ENCODE measurements around the gene CAMTA1.

Gene CAMTA1

DNA sequence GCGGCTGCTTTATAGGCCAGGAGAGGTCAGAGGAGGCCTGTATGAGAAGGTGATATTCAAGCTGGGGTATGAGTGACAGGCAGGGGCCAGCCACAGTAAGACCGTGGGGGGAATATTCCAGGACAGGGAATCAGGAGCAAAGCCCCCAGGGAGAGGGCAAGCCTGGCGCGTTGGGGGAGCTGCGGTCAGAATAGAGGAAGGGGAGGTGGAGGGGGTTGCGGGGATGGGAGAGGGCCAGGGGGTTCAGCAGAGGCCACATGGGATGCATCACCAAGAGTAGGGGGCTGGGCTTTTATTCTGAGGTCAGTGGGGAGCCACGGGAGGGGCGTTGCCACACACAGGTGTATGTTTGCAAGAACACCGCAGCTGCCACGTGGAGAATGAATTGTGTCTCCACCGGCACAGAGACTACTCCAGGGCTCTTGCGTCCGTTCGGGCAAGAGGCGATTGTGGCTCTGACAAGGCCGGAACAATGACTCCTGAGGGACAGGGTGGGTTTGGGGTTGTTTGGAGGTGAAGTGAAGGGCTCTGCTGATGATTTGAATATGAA is 901.1 kb downstream of the CAMTA1 start:
- Histone ChIP-seq H3K36me3 (ENCODE audit: control insufficient read depth in 2 of 2, insufficient read depth in 1 of 2, low read length in 2 of 2) (no peaks in the 10 kb centered on the region), H3K27ac (ENCODE audit: extremely low read depth, low read depth, low read length) (no peak overlapping the region), H3K9me3 (ENCODE audit: control insufficient read depth, insufficient read depth, low read depth, low read length) (no peaks in the 10 kb centered on the region), H3K4me1 (ENCODE audit: control insufficient read depth, insufficient read depth, low read length) (no peaks in the 10 kb centered on the region), H3K4me3 (ENCODE audit: low read depth, low read length) (no peak overlapping the region)
- POLR2A ChIA-PET = no interaction called here
- TF ChIP-seq ZNF280D (tag by site-specific recombination; IDR thresholded peaks at IDR 0.05) = no peak
- TF ChIP-seq, protein P1, sequence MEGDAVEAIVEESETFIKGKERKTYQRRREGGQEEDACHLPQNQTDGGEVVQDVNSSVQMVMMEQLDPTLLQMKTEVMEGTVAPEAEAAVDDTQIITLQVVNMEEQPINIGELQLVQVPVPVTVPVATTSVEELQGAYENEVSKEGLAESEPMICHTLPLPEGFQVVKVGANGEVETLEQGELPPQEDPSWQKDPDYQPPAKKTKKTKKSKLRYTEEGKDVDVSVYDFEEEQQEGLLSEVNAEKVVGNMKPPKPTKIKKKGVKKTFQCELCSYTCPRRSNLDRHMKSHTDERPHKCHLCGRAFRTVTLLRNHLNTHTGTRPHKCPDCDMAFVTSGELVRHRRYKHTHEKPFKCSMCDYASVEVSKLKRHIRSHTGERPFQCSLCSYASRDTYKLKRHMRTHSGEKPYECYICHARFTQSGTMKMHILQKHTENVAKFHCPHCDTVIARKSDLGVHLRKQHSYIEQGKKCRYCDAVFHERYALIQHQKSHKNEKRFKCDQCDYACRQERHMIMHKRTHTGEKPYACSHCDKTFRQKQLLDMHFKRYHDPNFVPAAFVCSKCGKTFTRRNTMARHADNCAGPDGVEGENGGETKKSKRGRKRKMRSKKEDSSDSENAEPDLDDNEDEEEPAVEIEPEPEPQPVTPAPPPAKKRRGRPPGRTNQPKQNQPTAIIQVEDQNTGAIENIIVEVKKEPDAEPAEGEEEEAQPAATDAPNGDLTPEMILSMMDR (tag by site-specific recombination; IDR thresholded peaks at IDR 0.05) = no peak
- TF ChIP-seq ZNF423 (tag by site-specific recombination; IDR thresholded peaks at IDR 0.05) = no peak
- TF ChIP-seq ZNF175 (tag by site-specific recombination; IDR thresholded peaks at IDR 0.05) = no peak
- TF ChIP-seq ZNF664 (tag by site-specific recombination; IDR thresholded peaks at IDR 0.05) = no peak
- no peak for TF ChIP-seq ZNF24 (tag by site-specific recombination; IDR thresholded peaks at IDR 0.05)
- TF ChIP-seq PBX3 (CRISPR knock-in tag; IDR thresholded peaks at IDR 0.05) = no peak
- no peak for TF ChIP-seq KLF1 (tag by site-specific recombination; IDR thresholded peaks at IDR 0.05)
- no peak for TF ChIP-seq ZNF138 (tag by site-specific recombination; IDR thresholded peaks at IDR 0.05; ENCODE audit: borderline replicate concordance)
- CTCF ChIA-PET = interaction anchor here (0.7 to 1.9 kb wide), 2 partner anchors 17 to 985 kb away, joined by 3 to 9 read pairs; partner anchors contain the start of gene DNAJC11

DNA sequence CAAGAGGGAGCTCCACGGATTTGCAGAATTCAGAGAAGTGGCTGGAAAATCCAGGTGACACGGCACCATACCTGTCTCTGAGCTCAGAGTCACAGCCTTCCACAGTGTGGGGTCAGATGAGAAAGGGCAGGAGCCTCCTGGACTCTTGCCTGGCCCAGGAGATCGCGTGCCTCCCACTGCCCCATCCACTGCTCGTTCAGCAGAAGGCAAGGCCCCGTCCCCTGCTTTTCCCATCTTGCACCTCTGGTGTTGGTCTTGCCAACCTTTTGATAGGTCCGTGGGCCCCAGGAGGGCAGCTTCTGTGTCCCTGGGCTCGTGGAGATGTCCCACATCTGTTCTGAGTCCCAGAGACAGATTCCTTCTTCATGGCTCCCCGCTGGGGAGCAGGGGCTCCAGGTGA is 902.2 kb downstream of the CAMTA1 start:
- Histone ChIP-seq H3K36me3 (ENCODE audit: control insufficient read depth in 2 of 2, insufficient read depth in 1 of 2, low read length in 2 of 2) (no peaks in the 10 kb centered on the region), H3K27ac (ENCODE audit: extremely low read depth, low read depth, low read length) (no peak overlapping the region), H3K4me1 (ENCODE audit: control insufficient read depth, insufficient read depth, low read length) (no peaks in the 10 kb centered on the region), H3K4me3 (ENCODE audit: low read depth, low read length) (no peak overlapping the region), H3K9me3 (ENCODE audit: control insufficient read depth, insufficient read depth, low read depth, low read length) (no peaks in the 10 kb centered on the region)
- TF ChIP-seq ZNF423 (tag by site-specific recombination; IDR thresholded peaks at IDR 0.05) = no peak
- no peak for TF ChIP-seq ZNF830 (tag by site-specific recombination; IDR thresholded peaks at IDR 0.05; ENCODE audit: low read depth)
- TF ChIP-seq FEZF1 (tag by site-specific recombination; IDR thresholded peaks at IDR 0.05) = no peak
- TF ChIP-seq GFI1B (tag by site-specific recombination; IDR thresholded peaks at IDR 0.05) = no peak
- TF ChIP-seq ZNF510 (tag by site-specific recombination; IDR thresholded peaks at IDR 0.05; ENCODE audit: insufficient replicate concordance) = no peak
- ChIA-PET CTCF (interaction anchor here (1.9 kb wide), 1 partner anchor 18 kb away, joined by 9 read pairs; no protein-coding TSS in a partner anchor), POLR2A (interaction anchor here (1.1 kb wide), 1 partner anchor 17 kb away, joined by 6 read pairs; no protein-coding TSS in a partner anchor)

DNA sequence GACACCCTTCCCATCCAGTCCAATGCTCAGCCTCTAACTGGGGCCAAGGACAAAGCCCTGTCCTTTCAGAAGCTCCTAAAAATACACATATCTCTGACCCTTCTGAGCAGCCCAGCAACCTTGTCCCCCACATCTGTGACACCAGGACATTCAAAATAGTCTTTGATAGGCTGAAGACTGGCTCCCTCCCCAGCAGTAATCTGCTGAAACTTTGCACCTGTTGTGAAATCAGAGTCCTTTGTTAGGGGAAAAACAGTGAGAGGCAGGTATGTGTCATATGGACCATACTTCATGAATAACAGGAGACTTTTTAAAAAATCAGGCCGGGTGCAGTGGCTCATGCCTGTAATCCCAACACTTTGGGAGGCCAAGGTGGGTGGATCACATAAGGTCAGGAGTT is 903.4 kb downstream of the CAMTA1 start:
- ChIA-PET CTCF (interaction anchor here (0.9 kb wide), 1 partner anchor 66 kb away, joined by 4 read pairs; no protein-coding TSS in a partner anchor), POLR2A (no interaction called here)
- Histone ChIP-seq H3K36me3 (ENCODE audit: control insufficient read depth in 2 of 2, insufficient read depth in 1 of 2, low read length in 2 of 2) (no peaks in the 10 kb centered on the region), H3K9me3 (ENCODE audit: control insufficient read depth, insufficient read depth, low read depth, low read length) (no peaks in the 10 kb centered on the region), H3K27ac (ENCODE audit: extremely low read depth, low read depth, low read length) (no peak overlapping the region), H3K4me3 (ENCODE audit: low read depth, low read length) (no peak overlapping the region), H3K4me1 (ENCODE audit: control insufficient read depth, insufficient read depth, low read length) (no peaks in the 10 kb centered on the region)
- TF ChIP-seq ZNF658 (tag by site-specific recombination; IDR thresholded peaks at IDR 0.05) = no peak
- no peak for TF ChIP-seq ZNF768 (tag by site-specific recombination; IDR thresholded peaks at IDR 0.05)
- no peak for TF ChIP-seq BCL6B (tag by site-specific recombination; IDR thresholded peaks at IDR 0.05)
- TF ChIP-seq ZNF488 (tag by site-specific recombination; IDR thresholded peaks at IDR 0.05) = no peak
- no peak for TF ChIP-seq FEZF1 (tag by site-specific recombination; IDR thresholded peaks at IDR 0.05)
- TF ChIP-seq MZF1 (tag by site-specific recombination; IDR thresholded peaks at IDR 0.05; ENCODE audit: borderline replicate concordance) = no peak
- no peak for TF ChIP-seq ZNF626 (tag by site-specific recombination; IDR thresholded peaks at IDR 0.05)

Measured in HEK293 (cell line).